Measurements from ENCODE around the gene EFNA3. TPM values are rescaled to one million over a fixed set of nuclear protein-coding genes. Genes with fewer than 3 reads are reported as not detected.

The EFNA3 gene
- total RNA-seq, 4 donors from 2014 or later, result 2.3 to 8.7 (median 5.3) TPM

DNA sequence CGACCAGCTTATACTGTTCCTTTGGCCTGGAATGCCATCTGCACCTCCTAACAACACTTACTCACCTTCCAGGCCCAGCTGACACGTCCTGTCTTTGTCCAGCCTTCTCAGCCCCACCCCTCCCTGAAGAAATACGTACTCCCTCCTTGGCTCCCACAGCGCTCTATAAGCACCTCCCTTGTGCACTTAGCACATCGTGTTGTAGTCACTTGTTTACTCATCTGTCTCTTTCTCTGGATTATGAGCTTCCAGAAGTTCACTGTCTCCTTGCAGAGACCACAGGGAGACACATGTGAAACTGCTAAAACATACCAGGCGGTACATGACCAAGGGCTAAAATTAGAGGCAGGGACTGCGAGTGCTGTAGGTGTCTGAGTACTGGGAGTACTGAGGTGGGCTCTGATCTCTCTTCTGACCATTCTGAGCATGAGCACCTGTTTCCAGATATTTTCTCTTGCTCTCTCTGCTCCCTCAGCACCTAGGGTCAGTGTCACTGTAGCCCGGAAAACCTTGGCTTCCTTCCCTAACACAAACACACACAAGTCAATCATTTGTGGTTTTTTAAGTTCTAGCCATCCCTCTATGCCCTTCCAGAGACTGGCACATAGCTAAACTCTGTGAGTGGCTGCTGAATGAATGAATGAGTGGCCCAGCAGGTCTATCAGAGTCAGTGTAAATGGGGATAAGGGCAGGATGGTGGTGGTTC lies 39.9 kb upstream of the EFNA3 start:
- Histone ChIP-seq H3K4me1 (peaks cover 0 to 24% (median 8%) of the 10 kb centered on the region in 4 donors), H3K36me3 (no peaks in the 10 kb centered on the region), H3K4me3 (no peak overlapping the region), H3K27ac (peak overlapping the region in 3 of 4 donors; percentile 2 to 86 (median 76)), H3K27me3 (no peaks in the 10 kb centered on the region), H3K9me3 (no peaks in the 10 kb centered on the region)
- peak in 2 of 3 donors; percentile 71 to 85 for DNase-seq
- TF ChIP-seq, protein P1, sequence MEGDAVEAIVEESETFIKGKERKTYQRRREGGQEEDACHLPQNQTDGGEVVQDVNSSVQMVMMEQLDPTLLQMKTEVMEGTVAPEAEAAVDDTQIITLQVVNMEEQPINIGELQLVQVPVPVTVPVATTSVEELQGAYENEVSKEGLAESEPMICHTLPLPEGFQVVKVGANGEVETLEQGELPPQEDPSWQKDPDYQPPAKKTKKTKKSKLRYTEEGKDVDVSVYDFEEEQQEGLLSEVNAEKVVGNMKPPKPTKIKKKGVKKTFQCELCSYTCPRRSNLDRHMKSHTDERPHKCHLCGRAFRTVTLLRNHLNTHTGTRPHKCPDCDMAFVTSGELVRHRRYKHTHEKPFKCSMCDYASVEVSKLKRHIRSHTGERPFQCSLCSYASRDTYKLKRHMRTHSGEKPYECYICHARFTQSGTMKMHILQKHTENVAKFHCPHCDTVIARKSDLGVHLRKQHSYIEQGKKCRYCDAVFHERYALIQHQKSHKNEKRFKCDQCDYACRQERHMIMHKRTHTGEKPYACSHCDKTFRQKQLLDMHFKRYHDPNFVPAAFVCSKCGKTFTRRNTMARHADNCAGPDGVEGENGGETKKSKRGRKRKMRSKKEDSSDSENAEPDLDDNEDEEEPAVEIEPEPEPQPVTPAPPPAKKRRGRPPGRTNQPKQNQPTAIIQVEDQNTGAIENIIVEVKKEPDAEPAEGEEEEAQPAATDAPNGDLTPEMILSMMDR (IDR thresholded peaks at IDR 0.05), result peak in 1 of 6 experiments; percentile 4
- peak; percentile 42 to 76 for TF ChIP-seq POLR2A (IDR thresholded peaks at IDR 0.05)

DNA sequence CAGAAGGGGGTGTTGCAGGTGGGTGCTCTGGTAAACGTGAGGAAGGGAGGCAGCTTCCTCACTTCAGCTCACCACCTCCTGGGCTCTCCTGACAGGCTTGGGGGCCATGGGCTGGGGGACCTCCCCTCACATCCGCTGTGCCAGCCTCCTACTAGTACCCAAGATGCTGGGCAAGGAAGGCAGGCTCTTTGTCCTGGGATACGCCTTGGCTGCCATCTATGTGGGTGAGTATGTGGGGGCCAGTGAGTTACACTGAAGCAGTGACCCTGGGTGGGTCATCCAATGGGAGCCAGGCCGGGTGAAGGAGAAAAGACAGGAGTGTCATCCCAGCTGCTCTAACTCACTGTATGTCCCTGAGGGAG lies 39.3 kb upstream of the EFNA3 start:
- TF ChIP-seq, protein P1 (IDR thresholded peaks at IDR 0.05), result no peak
- TF ChIP-seq POLR2A (IDR thresholded peaks at IDR 0.05), result no peak
- Histone ChIP-seq H3K4me1 (peaks cover 0 to 27% (median 11%) of the 10 kb centered on the region in 4 donors), H3K36me3 (no peaks in the 10 kb centered on the region), H3K27ac (peak overlapping the region in 3 of 4 donors; percentile 2 to 86 (median 76)), H3K27me3 (no peaks in the 10 kb centered on the region), H3K9me3 (no peaks in the 10 kb centered on the region), H3K4me3 (no peak overlapping the region)
- DNase-seq, result no peak

DNA sequence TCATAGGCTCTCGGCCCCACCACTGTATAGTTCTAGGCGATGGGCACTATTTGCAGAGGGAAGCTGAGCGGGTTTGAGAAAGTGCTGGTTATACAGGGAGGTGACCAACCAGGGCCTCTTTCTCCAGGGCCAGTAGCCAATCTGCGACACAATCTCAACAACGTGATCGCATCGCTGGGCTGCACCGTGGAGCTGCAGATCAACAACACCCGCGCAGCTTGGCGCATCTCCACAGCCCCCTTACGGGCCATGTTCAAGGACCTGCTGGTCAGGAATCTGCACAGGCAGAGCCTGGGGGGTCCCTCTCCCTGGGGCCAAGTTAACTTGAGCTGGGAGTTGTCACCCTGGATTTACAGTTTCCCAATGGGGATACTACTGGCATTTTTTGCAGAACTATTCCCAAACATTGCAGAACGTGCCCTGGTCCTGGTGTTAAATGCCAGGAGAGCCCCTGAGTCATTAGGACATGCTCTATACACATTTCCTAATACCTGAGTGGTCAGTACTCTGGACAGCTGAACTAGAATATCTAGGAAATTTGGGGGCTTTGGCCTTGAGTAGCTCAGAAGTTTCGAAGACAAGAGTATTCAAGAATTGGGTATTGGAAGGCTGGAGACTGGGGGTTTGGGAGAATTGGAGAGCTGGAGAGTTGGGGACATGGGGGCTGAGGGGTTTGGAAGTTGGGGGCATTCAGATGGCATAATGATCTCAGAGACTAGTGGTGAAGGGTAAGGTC lies 38.1 kb upstream of the EFNA3 start:
- TF ChIP-seq POLR2A (IDR thresholded peaks at IDR 0.05), result no peak
- TF ChIP-seq, protein P1 (IDR thresholded peaks at IDR 0.05), result no peak
- Histone ChIP-seq H3K36me3 (no peaks in the 10 kb centered on the region), H3K9me3 (no peaks in the 10 kb centered on the region), H3K4me3 (no peak overlapping the region), H3K4me1 (peaks cover 3 to 38% (median 14%) of the 10 kb centered on the region in 4 donors), H3K27ac (no peak overlapping the region), H3K27me3 (no peaks in the 10 kb centered on the region)
- no peak for DNase-seq

DNA sequence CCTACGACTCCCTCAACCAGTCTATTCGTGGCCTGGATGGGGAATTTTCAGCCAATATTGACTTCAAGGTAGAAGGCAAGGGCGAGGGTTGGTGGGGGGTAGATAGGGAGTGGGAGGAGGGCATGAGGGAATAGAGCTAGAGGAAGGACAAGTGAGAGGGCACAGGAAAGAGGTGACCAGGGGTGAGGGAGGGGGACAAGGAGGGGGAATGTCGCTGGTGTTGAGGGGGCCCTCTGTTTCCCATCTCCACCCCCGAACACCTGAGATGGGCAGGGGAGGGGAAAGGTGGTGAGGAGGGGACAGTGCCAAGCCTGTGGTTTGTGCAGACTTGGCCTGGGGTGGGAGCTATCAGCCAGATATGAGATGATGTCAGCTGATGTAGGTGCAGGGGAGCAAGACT lies 35.8 kb upstream of the EFNA3 start:
- H3K9me3 ChIP-seq, result no peaks in the 10 kb centered on the region
- H3K27me3 ChIP-seq, result no peaks in the 10 kb centered on the region
- TF ChIP-seq, protein P1 (IDR thresholded peaks at IDR 0.05), result no peak
- no peak for TF ChIP-seq POLR2A (IDR thresholded peaks at IDR 0.05)
- H3K36me3 ChIP-seq, result no peaks in the 10 kb centered on the region
- H3K27ac ChIP-seq, result peak overlapping the region in 3 of 4 donors; percentile 74 to 93 (median 78)
- DNase-seq, result no peak
- H3K4me3 ChIP-seq, result no peak overlapping the region
- peaks cover 3 to 36% (median 13%) of the 10 kb centered on the region in 4 donors for H3K4me1 ChIP-seq

DNA sequence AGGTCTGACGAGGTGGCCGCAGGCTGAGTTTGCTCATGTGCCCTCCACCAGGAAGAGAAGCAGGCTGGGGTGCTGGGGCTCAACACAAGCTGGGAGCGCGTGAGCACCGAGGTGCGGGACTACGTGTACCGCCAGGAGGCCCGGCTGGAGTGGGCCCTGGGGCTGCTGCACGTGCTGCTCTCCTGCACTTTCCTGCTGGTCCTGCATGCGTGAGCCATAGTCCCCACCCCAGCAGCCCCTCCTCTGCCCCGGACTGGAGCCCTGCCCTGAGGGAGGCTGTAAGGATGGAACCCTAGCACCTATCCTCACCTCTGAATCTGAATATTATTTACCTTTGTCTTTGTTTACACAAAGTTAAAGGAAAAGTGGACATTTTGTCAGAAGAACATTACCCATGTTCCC lies 35.3 kb upstream of the EFNA3 start:
- Histone ChIP-seq H3K27me3 (no peaks in the 10 kb centered on the region), H3K27ac (peak overlapping the region in 3 of 4 donors; percentile 74 to 93 (median 78)), H3K4me3 (no peak overlapping the region), H3K4me1 (peaks cover 3 to 31% (median 10%) of the 10 kb centered on the region in 4 donors), H3K36me3 (no peaks in the 10 kb centered on the region), H3K9me3 (no peaks in the 10 kb centered on the region)
- peak in 2 of 3 donors; percentile 65 to 79 for DNase-seq
- TF ChIP-seq, protein P1 (IDR thresholded peaks at IDR 0.05), result peak in 2 of 6 experiments; percentile 24 to 25
- TF ChIP-seq POLR2A (IDR thresholded peaks at IDR 0.05), result no peak
